DOHH2 (cell line): ENCODE measurements around the gene IGF2BP3.

ENCODE experiments used
- H3F3A ChIP-seq: fragments of 200-600 bp; sonication (generic), shearing (Covaris generic); 2 replicates; pipeline ENCODE4 v1.6.0; 2016; ENCODE audit warnings: antibody characterized with exemption, mild to moderate bottlenecking; ENCODE audit not compliant: control insufficient read depth, insufficient read depth
- H3K27ac ChIP-seq: fragments of 200-600 bp; sonication (generic); 2 replicates; pipeline ENCODE4 v1.5.1; 2014; ENCODE audit warnings: low read depth, mild to moderate bottlenecking, low read length, moderate library complexity
- H3K27me3 ChIP-seq: fragments of 200-600 bp; sonication (generic); 2 replicates; pipeline ENCODE4 v1.6.1; 2014; ENCODE audit warnings: mild to moderate bottlenecking, low read length, mixed read lengths; ENCODE audit not compliant: control insufficient read depth
- H3K36me3 ChIP-seq: fragments of 200-600 bp; sonication (generic); 2 replicates; pipeline ENCODE4 v1.6.1; 2014; ENCODE audit warnings: mild to moderate bottlenecking, low read length, moderate library complexity, mixed read lengths; ENCODE audit not compliant: control insufficient read depth
- H3K4me1 ChIP-seq: fragments of 200-600 bp; sonication (generic); 2 replicates; pipeline ENCODE4 v1.6.1; 2014; ENCODE audit warnings: mild to moderate bottlenecking, low read length, mixed read lengths; ENCODE audit not compliant: control insufficient read depth
- H3K4me2 ChIP-seq: fragments of 200-600 bp; sonication (generic); 2 replicates; pipeline ENCODE4 v1.6.0; 2014; ENCODE audit warnings: mild to moderate bottlenecking, low read length, moderate library complexity
- H3K4me3 ChIP-seq: fragments of 200-600 bp; sonication (generic); 2 replicates; pipeline ENCODE4 v1.5.1; 2014; ENCODE audit warnings: mild to moderate bottlenecking, low read length, mixed read lengths
- H3K79me2 ChIP-seq: fragments of 200-600 bp; sonication (generic); 2 replicates; pipeline ENCODE4 v1.6.1; 2014; ENCODE audit warnings: mild to moderate bottlenecking, low read length, mixed read lengths; ENCODE audit not compliant: control insufficient read depth
- H3K9me2 ChIP-seq: fragments of 200-600 bp; sonication (generic); replicated peaks from 2 replicates; pipeline ENCODE4 v1.6.1; 2014; ENCODE audit warnings: mild to moderate bottlenecking, low read length, mixed read lengths; ENCODE audit not compliant: control insufficient read depth
- H3K9me3 ChIP-seq: fragments of 200-600 bp; sonication (generic); 2 replicates; pipeline ENCODE4 v1.6.1; 2014; ENCODE audit warnings: antibody characterized with exemption, low read length, mixed read lengths; ENCODE audit not compliant: control insufficient read depth, insufficient read depth
- H4K20me1 ChIP-seq: fragments of 200-600 bp; sonication (generic); 2 replicates; pipeline ENCODE4 v1.6.0; 2014; ENCODE audit warnings: low read depth, mild to moderate bottlenecking, antibody characterized with exemption, low read length, moderate library complexity; ENCODE audit not compliant: control insufficient read depth, insufficient read depth
- EZH2phosphoT487 ChIP-seq: fragments of 200-600 bp; sonication (generic); IDR thresholded peaks from 2 replicates; pipeline ENCODE4 v1.6.1; 2017; ENCODE audit warnings: borderline replicate concordance, mild to moderate bottlenecking, antibody characterized with exemption, low read length, moderate library complexity, mixed read lengths
- TF ChIP-seq, protein P1 (sequence below): fragments of 200-600 bp; sonication (generic); IDR thresholded peaks from one replicate; pipeline ENCODE4 v1.5.1; 2014; ENCODE audit warnings: antibody characterized with exemption, mild to moderate bottlenecking, low read depth, low read length; ENCODE audit not compliant: poor library complexity, severe bottlenecking

IGF2BP3 gene

DNA sequence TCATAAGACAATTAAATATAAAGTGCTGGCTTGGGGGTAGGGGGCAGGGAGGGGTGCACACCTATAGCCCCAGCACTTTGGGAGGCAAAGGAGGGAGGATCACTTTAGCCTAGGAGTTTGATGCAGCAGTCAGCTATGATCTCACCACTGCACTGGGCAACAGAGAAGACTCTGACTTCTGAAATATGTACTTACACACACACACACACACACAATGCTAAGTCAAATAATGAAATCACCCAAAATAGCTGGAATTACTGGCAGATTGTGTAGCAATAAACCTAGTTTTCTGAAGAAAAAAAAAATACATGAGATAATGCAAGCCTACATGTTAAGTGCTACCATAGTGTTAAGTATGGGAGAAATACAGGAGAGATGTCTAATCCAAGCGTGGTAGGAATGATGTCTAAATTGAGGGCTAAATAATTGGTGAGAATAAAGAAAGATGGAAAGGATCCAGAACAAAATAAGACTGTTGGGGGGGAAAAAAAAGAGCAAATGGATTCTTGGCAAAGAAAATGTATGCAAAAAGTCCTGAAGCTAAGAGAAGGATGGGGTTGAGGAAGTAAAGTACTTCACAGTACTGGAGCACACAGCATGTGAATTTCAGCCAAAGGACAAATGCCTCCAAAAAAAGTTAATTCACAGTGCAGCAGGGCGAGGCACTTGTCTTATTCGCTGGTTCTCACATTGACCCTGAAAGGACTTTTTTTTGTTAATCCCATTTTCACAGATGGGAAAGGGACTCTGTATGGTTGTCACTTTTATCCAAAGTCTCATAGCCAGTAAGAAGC lies 73.9 kb downstream of the IGF2BP3 start:
- no peaks in the 10 kb centered on the region for H4K20me1 ChIP-seq
- no peaks in the 10 kb centered on the region for H3F3A ChIP-seq
- TF ChIP-seq, protein P1, sequence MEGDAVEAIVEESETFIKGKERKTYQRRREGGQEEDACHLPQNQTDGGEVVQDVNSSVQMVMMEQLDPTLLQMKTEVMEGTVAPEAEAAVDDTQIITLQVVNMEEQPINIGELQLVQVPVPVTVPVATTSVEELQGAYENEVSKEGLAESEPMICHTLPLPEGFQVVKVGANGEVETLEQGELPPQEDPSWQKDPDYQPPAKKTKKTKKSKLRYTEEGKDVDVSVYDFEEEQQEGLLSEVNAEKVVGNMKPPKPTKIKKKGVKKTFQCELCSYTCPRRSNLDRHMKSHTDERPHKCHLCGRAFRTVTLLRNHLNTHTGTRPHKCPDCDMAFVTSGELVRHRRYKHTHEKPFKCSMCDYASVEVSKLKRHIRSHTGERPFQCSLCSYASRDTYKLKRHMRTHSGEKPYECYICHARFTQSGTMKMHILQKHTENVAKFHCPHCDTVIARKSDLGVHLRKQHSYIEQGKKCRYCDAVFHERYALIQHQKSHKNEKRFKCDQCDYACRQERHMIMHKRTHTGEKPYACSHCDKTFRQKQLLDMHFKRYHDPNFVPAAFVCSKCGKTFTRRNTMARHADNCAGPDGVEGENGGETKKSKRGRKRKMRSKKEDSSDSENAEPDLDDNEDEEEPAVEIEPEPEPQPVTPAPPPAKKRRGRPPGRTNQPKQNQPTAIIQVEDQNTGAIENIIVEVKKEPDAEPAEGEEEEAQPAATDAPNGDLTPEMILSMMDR: no peak
- TF ChIP-seq EZH2phosphoT487: no peak
- H3K4me2 ChIP-seq: no peak overlapping the region
- peaks cover 65% of the 10 kb centered on the region for H3K79me2 ChIP-seq
- no peaks in the 10 kb centered on the region for H3K27me3 ChIP-seq
- H3K9me3 ChIP-seq: no peaks in the 10 kb centered on the region
- H3K4me1 ChIP-seq: peaks cover 28% of the 10 kb centered on the region
- H3K36me3 ChIP-seq: peaks cover 70% of the 10 kb centered on the region
- no peak overlapping the region for H3K4me3 ChIP-seq
- H3K27ac ChIP-seq: no peak overlapping the region
- H3K9me2 ChIP-seq: no peaks in the 10 kb centered on the region

DNA sequence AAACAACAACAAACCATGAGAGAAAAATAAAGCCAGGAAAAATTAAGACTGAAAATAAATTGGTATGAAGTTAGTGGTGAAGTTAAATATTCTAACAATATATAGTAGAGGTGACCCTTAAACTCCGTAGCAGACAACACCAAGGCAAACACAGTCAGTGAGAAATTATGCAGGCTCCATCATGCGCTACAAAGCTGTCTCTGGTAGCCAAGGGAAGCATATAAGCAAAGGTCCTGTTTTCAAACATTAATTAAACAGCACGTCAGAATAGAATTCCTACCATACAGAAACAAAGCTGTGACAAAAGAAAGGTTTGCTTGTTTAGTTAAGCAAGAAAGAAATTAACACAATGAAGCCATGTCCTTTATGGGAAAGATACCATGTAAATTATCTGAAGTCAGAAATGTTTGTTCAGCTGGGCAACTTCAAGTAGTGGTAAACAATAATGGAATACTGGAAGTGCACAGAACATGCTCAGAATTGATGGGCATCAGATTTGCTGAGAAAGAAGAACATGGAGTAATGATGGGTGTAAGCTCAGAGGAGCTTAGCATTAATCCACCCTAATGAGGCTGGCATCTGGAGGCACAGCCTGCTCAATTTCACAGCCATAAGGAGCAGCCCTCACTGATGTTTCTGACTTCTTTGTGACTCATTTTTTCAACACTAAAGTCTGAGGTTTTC lies 75.7 kb downstream of the IGF2BP3 start:
- H3K4me1 ChIP-seq: peaks cover 28% of the 10 kb centered on the region
- no peaks in the 10 kb centered on the region for H4K20me1 ChIP-seq
- no peak for TF ChIP-seq EZH2phosphoT487
- TF ChIP-seq, protein P1: no peak
- H3K36me3 ChIP-seq: peaks cover 64% of the 10 kb centered on the region
- H3K9me2 ChIP-seq: no peaks in the 10 kb centered on the region
- no peaks in the 10 kb centered on the region for H3K9me3 ChIP-seq
- H3K79me2 ChIP-seq: peaks cover 56% of the 10 kb centered on the region
- H3F3A ChIP-seq: no peaks in the 10 kb centered on the region
- no peak overlapping the region for H3K27ac ChIP-seq
- no peak overlapping the region for H3K4me2 ChIP-seq
- H3K4me3 ChIP-seq: no peak overlapping the region
- H3K27me3 ChIP-seq: no peaks in the 10 kb centered on the region

DNA sequence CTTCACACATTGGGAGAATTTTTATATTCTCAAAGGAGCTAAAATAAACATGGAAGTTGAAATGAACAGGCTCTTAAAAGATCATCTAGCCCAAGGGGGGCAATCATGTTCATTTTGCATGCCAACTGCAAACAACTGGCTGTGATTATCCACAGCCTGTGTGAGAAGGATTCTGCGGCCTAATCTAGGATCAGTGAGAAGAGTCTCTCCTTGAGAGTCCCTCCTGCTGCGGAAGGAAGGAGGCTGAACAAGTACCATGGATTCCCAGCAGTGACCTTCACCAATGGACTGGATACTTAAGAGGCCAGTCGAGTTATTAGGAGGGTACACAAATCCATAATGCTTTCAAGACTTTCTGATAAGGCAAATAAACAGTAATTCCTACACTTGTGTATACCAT lies 76.7 kb downstream of the IGF2BP3 start:
- TF ChIP-seq, protein P1: no peak
- TF ChIP-seq EZH2phosphoT487: no peak
- no peaks in the 10 kb centered on the region for H3K9me3 ChIP-seq
- no peak overlapping the region for H3K4me3 ChIP-seq
- peaks cover 61% of the 10 kb centered on the region for H3K79me2 ChIP-seq
- H4K20me1 ChIP-seq: no peaks in the 10 kb centered on the region
- no peak overlapping the region for H3K27ac ChIP-seq
- no peaks in the 10 kb centered on the region; the same call in 1 of the 2 replicates for H3F3A ChIP-seq
- no peaks in the 10 kb centered on the region for H3K9me2 ChIP-seq
- no peak overlapping the region for H3K4me2 ChIP-seq
- peaks cover 28% of the 10 kb centered on the region for H3K4me1 ChIP-seq
- H3K36me3 ChIP-seq: peaks cover 67% of the 10 kb centered on the region
- no peaks in the 10 kb centered on the region for H3K27me3 ChIP-seq
